Hepatocyte (in vitro differentiated cells): Measurements from ENCODE around the gene BTN2A1. TPM values are rescaled to one million over a fixed set of nuclear protein-coding genes. Genes with fewer than 3 reads are reported as not detected.

ENCODE experiments used
- DNase-seq: peaks from one replicate; pipeline ENCODE4 v3.0.0-alpha.2; 2016; ENCODE audit warnings: low spot score
- H2AFZ ChIP-seq: fragments of 200-600 bp; sonication (generic); 2 replicates; pipeline ENCODE4 v1.6.0; 2016; ENCODE audit warnings: antibody characterized with exemption, mild to moderate bottlenecking
- H3K27ac ChIP-seq: fragments of 200-600 bp; sonication (generic); 2 replicates; pipeline ENCODE4 v1.5.1; 2016; ENCODE audit warnings: mild to moderate bottlenecking
- H3K27me3 ChIP-seq: fragments of 200-600 bp; sonication (generic); 2 replicates; pipeline ENCODE4 v1.6.1; 2016
- H3K36me3 ChIP-seq: fragments of 200-600 bp; sonication (generic); replicated peaks from 2 replicates; pipeline ENCODE4 v1.5.1; 2016; ENCODE audit warnings: low read depth; ENCODE audit not compliant: insufficient read depth
- H3K4me1 ChIP-seq: fragments of 200-600 bp; sonication (generic); 2 replicates; pipeline ENCODE4 v1.5.1; 2016; ENCODE audit warnings: mild to moderate bottlenecking, moderate library complexity; ENCODE audit not compliant: insufficient read depth
- H3K4me2 ChIP-seq: fragments of 200-600 bp; sonication (generic); 2 replicates; pipeline ENCODE4 v1.6.0; 2016
- H3K4me3 ChIP-seq: fragments of 200-600 bp; sonication (generic); 2 replicates; pipeline ENCODE4 v1.5.1; 2016; ENCODE audit warnings: mild to moderate bottlenecking
- H3K79me2 ChIP-seq: fragments of 200-600 bp; sonication (generic); 2 replicates; pipeline ENCODE4 v1.6.0; 2017; ENCODE audit warnings: mild to moderate bottlenecking
- H3K9me2 ChIP-seq: fragments of 200-600 bp; sonication (generic); replicated peaks from 2 replicates; pipeline ENCODE4 v1.6.0; 2017; ENCODE audit warnings: mild to moderate bottlenecking; ENCODE audit not compliant: insufficient read depth
- H3K9me3 ChIP-seq: fragments of 200-600 bp; sonication (generic); 2 replicates; pipeline ENCODE4 v1.5.1; 2016; ENCODE audit warnings: low read depth, mild to moderate bottlenecking
- H4K20me1 ChIP-seq: fragments of 200-600 bp; sonication (generic); 2 replicates; pipeline ENCODE4 v1.6.0; 2016; ENCODE audit warnings: mild to moderate bottlenecking; ENCODE audit not compliant: insufficient read depth, poor library complexity, severe bottlenecking
- EZH2 ChIP-seq: fragments of 200-600 bp; sonication (generic); IDR thresholded peaks from 2 replicates; pipeline ENCODE4 v1.6.1; 2016; ENCODE audit warnings: antibody characterized with exemption, mild to moderate bottlenecking, borderline replicate concordance
- EZH2phosphoT487 ChIP-seq: fragments of 200-600 bp; sonication (generic); IDR thresholded peaks from one replicate; pipeline ENCODE4 v1.6.1; 2018; ENCODE audit warnings: antibody characterized with exemption, mild to moderate bottlenecking, low read depth, moderate library complexity; ENCODE audit not compliant: unreplicated experiment, severe bottlenecking
- WGBS: methylation state at CpG from one replicate; pipeline ENCODE4 v1.1.6; 2016; ENCODE audit warnings: low lambda C conversion rate; ENCODE audit errors: missing lambda C conversion rate; 5-methylcytosine and 5-hydroxymethylcytosine counted together
- polyA plus RNA-seq: library from polyadenylated mRNA; unstranded; fragments of >200 nt; fragmentation: Nextera tagmentation; extraction: Ambion mirVana; gene quantifications from 2 replicates; pipeline ENCODE4 v1.2.1, GENCODE V29; 2016
- total RNA-seq: library from RNA; depleted of rRNA; stranded (reverse); fragments of >200 nt; gene quantifications from 2 replicates; pipeline ENCODE4 v1.2.3, GENCODE V29; 2014
- TF ChIP-seq, protein P1 (sequence below): fragments of 200-600 bp; sonication (generic); IDR thresholded peaks from 2 replicates; pipeline ENCODE4 v1.5.1; 2016; ENCODE audit warnings: antibody characterized with exemption, mild to moderate bottlenecking; ENCODE audit not compliant: poor library complexity

Gene BTN2A1
- total and polyA plus RNA-seq, 2 experiments from 2014 or later, result 14.9 to 21.4 TPM

DNA sequence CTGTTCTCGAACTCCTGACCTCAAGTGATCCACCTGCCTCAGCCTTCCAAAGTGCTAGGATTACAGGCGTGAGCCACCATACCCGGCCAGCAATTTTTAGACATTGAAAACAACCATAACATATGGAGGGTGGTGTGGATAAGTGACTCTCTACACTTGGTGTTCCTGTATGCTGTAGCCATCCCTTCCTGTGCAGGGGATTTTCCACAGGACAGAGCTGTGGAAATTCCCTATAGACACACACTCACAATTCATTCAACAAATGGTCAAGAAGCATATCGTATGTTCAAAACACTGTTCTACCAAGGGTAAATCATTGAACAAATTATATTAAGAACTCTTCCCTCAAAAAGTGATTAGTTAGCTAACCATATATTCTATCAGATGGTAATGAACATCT is 6.3 kb downstream of the BTN2A1 start:
- Histone ChIP-seq H3K27ac (no peak overlapping the region), H4K20me1 (peaks cover 5% of the 10 kb centered on the region), H3K4me2 (no peak overlapping the region), H3K9me2 (no peaks in the 10 kb centered on the region), H2AFZ (no peak overlapping the region), H3K79me2 (peaks cover 32% of the 10 kb centered on the region), H3K9me3 (no peaks in the 10 kb centered on the region), H3K27me3 (no peaks in the 10 kb centered on the region), H3K4me3 (no peak overlapping the region), H3K4me1 (peaks cover 7% of the 10 kb centered on the region), H3K36me3 (no peaks in the 10 kb centered on the region)
- 95% methylated on average over 4 of the region's 4 CpGs for WGBS
- TF ChIP-seq, protein P1, sequence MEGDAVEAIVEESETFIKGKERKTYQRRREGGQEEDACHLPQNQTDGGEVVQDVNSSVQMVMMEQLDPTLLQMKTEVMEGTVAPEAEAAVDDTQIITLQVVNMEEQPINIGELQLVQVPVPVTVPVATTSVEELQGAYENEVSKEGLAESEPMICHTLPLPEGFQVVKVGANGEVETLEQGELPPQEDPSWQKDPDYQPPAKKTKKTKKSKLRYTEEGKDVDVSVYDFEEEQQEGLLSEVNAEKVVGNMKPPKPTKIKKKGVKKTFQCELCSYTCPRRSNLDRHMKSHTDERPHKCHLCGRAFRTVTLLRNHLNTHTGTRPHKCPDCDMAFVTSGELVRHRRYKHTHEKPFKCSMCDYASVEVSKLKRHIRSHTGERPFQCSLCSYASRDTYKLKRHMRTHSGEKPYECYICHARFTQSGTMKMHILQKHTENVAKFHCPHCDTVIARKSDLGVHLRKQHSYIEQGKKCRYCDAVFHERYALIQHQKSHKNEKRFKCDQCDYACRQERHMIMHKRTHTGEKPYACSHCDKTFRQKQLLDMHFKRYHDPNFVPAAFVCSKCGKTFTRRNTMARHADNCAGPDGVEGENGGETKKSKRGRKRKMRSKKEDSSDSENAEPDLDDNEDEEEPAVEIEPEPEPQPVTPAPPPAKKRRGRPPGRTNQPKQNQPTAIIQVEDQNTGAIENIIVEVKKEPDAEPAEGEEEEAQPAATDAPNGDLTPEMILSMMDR, result no peak
- TF ChIP-seq EZH2 (no peak), EZH2phosphoT487 (no peak)
- DNase-seq, result no peak

- peaks cover under 1% of the 10 kb centered on the region for H3K4me1 ChIP-seq
- no peak overlapping the region for H3K27ac ChIP-seq
- no peak overlapping the region for H2AFZ ChIP-seq
- no peak overlapping the region for H3K4me3 ChIP-seq
- H4K20me1 ChIP-seq, result peaks cover 5% of the 10 kb centered on the region
- no peaks in the 10 kb centered on the region for H3K36me3 ChIP-seq
- WGBS, result 97% methylated on average over 7 of the region's 7 CpGs
- no peaks in the 10 kb centered on the region for H3K27me3 ChIP-seq
- no peaks in the 10 kb centered on the region for H3K9me2 ChIP-seq
- H3K9me3 ChIP-seq, result no peaks in the 10 kb centered on the region
- H3K4me2 ChIP-seq, result no peak overlapping the region
- no peak for DNase-seq
- peaks cover 26% of the 10 kb centered on the region for H3K79me2 ChIP-seq
- TF ChIP-seq, protein P1, result no peak
- no peak for TF ChIP-seq EZH2
- TF ChIP-seq EZH2phosphoT487, result no peak
These were observed 6.8 kb downstream of the BTN2A1 start for GRCh38 chr6:26464416-26465131.

- Histone ChIP-seq H3K36me3 (no peaks in the 10 kb centered on the region), H3K27ac (no peak overlapping the region)
These were observed 8.0 kb downstream of the BTN2A1 start for GRCh38 chr6:26465776-26466175.

More at GRCh38 chr6:26465776-26466175, 8.0 kb downstream of the BTN2A1 start:
- no peak overlapping the region for H3K4me3 ChIP-seq
- peaks cover 14% of the 10 kb centered on the region for H3K79me2 ChIP-seq
- TF ChIP-seq, protein P1, result no peak
- no peak for TF ChIP-seq EZH2
- no peak for TF ChIP-seq EZH2phosphoT487
- WGBS, result 93% methylated on average over 3 of the region's 3 CpGs
- peaks cover 5% of the 10 kb centered on the region for H4K20me1 ChIP-seq
- H3K9me2 ChIP-seq, result no peaks in the 10 kb centered on the region
- DNase-seq, result no peak
- H3K9me3 ChIP-seq, result no peaks in the 10 kb centered on the region
- H3K27me3 ChIP-seq, result no peaks in the 10 kb centered on the region
- H2AFZ ChIP-seq, result no peak overlapping the region
- H3K4me2 ChIP-seq, result no peak overlapping the region
- no peaks in the 10 kb centered on the region for H3K4me1 ChIP-seq
